GM19240 (cell line): ENCODE results near the gene PIMREG.

Experiments
- DNase-seq: peaks from one replicate; pipeline ENCODE4 v3.0.0; 2011; ENCODE audit warnings: low spot score; ENCODE audit not compliant: insufficient read length

PIMREG gene

DNA sequence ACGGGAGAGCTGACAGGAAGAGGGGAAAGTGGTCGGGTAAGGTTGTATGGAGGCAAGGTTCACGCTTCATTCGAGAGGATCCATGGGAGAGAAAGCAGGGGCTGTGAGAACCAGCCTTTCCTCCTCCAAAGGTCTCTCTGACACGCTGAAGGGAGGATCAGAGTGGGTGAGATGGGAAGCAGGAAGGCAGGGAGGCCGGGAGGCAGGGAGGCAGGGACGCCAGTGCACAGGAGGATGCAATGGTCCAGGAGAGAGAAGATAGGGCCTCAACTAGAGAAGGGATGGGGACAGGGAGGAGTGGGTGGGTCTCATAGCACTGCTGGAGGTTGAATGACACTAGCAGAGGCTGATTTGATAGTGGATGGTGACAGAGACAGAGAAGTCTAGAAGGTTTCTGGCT is 54.1 kb downstream of the PIMREG start:
- DNase-seq: no peak

DNA sequence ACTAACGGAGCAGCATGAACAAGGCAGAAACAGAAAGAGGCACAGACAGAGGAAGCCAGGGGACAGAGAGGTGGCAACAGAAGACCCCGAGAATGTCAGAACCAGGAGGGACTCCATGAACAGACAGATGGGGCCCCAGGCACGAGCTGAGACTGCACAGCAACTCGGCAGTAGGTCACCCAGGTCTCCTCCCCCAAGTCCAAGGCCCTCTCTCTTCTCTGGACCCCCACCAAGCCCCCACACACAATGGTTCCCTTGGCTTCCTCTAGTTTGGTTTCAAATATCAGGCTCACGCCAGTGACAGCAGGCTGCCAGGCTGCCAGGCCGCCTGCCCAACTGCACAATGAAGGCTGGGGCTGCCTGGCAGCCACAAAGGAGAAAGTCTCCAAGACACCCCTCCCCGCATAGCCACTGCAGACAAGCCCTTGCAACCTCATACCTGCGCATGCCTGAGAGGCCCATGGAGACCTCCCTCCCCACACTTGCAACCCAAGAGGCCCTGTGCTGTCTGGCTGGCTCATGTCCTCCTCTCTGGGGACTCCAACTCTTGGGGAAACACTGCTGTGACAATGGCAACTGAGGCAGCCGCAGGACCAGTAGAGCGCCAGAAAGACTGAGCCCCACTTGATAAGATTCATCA is 54.8 kb downstream of the PIMREG start:
- no peak for DNase-seq
